ENCODE data around the gene OSBPL6. TPM values are rescaled to one million over a fixed set of nuclear protein-coding genes. Genes with fewer than 3 reads are reported as not detected.
A peak's percentile ranks its signal among the peaks of the same experiment; 100 is the strongest.

Gene OSBPL6
- total RNA-seq, 4 donors from 2014 or later: 11.6 to 51.1 (median 40.7) TPM

- in situ Hi-C loops (cut with MboI; ENCODE audit: low sequenced_read_pairs in 4 of 4): loop anchor here in 1 of 4 donors (25.0 kb wide), 1 partner anchor 154 kb away; no protein-coding TSS in a partner anchor
- TF ChIP-seq CTCF (IDR thresholded peaks at IDR 0.05 in 4 of 5, conservative IDR thresholded peaks at IDR 0.05 in 1 of 5): no peak
- Histone ChIP-seq H3K36me3 (no peaks in the 10 kb centered on the region), H3K27me3 (no peaks in the 10 kb centered on the region), H3K27ac (no peak overlapping the region), H3K4me3 (no peak overlapping the region), H3K9me3 (no peaks in the 10 kb centered on the region), H3K4me1 (peaks cover 8 to 15% of the 10 kb centered on the region in 2 donors)
- intact Hi-C loops (cut with DNase I; ENCODE audit: low total_unique reads): no loop called here
- DNase-seq (no peak), ATAC-seq (no peak)
Measured at GRCh38 chr2:178291703-178292102, 97.4 kb downstream of the OSBPL6 start.

GRCh38 chr2:178292586-178292985, 98.3 kb downstream of the OSBPL6 start:
- no peak overlapping the region for H3K27ac ChIP-seq
- no peak for TF ChIP-seq POLR2A (IDR thresholded peaks at IDR 0.05)
- no peak for TF ChIP-seq CTCF (IDR thresholded peaks at IDR 0.05 in 4 of 5, conservative IDR thresholded peaks at IDR 0.05 in 1 of 5)
- H3K4me3 ChIP-seq: no peak overlapping the region
- ATAC-seq (no peak), DNase-seq (no peak)
- no peaks in the 10 kb centered on the region for H3K36me3 ChIP-seq
- peaks cover 15 to 24% of the 10 kb centered on the region in 2 donors for H3K4me1 ChIP-seq
- no peaks in the 10 kb centered on the region for H3K27me3 ChIP-seq
- intact Hi-C loops (cut with DNase I; ENCODE audit: low total_unique reads): no loop called here
- in situ Hi-C loops (cut with MboI; ENCODE audit: low sequenced_read_pairs in 4 of 4): loop anchor here in 1 of 4 donors (25.0 kb wide), 1 partner anchor 155 kb away; no protein-coding TSS in a partner anchor
- H3K9me3 ChIP-seq: no peaks in the 10 kb centered on the region

- no peaks in the 10 kb centered on the region for H3K27me3 ChIP-seq
- no peaks in the 10 kb centered on the region for H3K36me3 ChIP-seq
- ATAC-seq (no peak), DNase-seq (no peak)
- TF ChIP-seq POLR2A (IDR thresholded peaks at IDR 0.05): no peak
- no peak for TF ChIP-seq CTCF (IDR thresholded peaks at IDR 0.05 in 4 of 5, conservative IDR thresholded peaks at IDR 0.05 in 1 of 5)
- in situ Hi-C loops (cut with MboI; ENCODE audit: low sequenced_read_pairs in 4 of 4): loop anchor here in 1 of 4 donors (25.0 kb wide), 1 partner anchor 158 kb away; no protein-coding TSS in a partner anchor
- intact Hi-C loops (cut with DNase I; ENCODE audit: low total_unique reads): loop anchor here (5.0 kb wide), 1 partner anchor 117 kb away; no protein-coding TSS in a partner anchor
- peak overlapping the region in 3 of 4 donors; percentile 77 to 87 (median 79) for H3K27ac ChIP-seq
- peaks cover 30 to 42% of the 10 kb centered on the region in 2 donors for H3K4me1 ChIP-seq
- H3K4me3 ChIP-seq: no peak overlapping the region
- no peaks in the 10 kb centered on the region for H3K9me3 ChIP-seq
Measured at GRCh38 chr2:178295115-178295514, 100.8 kb downstream of the OSBPL6 start.

- Histone ChIP-seq H3K27ac (peak overlapping the region; percentile 77 to 87 (median 78)), H3K4me1 (peaks cover 30 to 42% of the 10 kb centered on the region in 2 donors), H3K9me3 (no peaks in the 10 kb centered on the region), H3K4me3 (no peak overlapping the region), H3K36me3 (no peaks in the 10 kb centered on the region), H3K27me3 (no peaks in the 10 kb centered on the region)
- in situ Hi-C loops (cut with MboI; ENCODE audit: low sequenced_read_pairs in 4 of 4): loop anchor here in 1 of 4 donors (25.0 kb wide), 1 partner anchor 159 kb away; no protein-coding TSS in a partner anchor
- no peak for TF ChIP-seq CTCF (IDR thresholded peaks at IDR 0.05 in 4 of 5, conservative IDR thresholded peaks at IDR 0.05 in 1 of 5)
- TF ChIP-seq POLR2A (IDR thresholded peaks at IDR 0.05): no peak
- intact Hi-C loops (cut with DNase I; ENCODE audit: low total_unique reads): loop anchor here (2.0 to 5.0 kb wide), 2 partner anchors 101 to 116 kb away; partner anchors contain the start of gene OSBPL6
- ATAC-seq (no peak), DNase-seq (no peak)
Measured at GRCh38 chr2:178295906-178296305, 101.6 kb downstream of the OSBPL6 start.

All from gastrocnemius medialis (tissue), 4 donors.